ENCODE data around the gene MCCC1. TPM values are rescaled to one million over a fixed set of nuclear protein-coding genes. Genes with fewer than 3 reads are reported as not detected.
A peak's percentile ranks its signal among the peaks of the same experiment; 100 is the strongest.

The MCCC1 gene
- total and polyA plus RNA-seq, 11 donors: 32.8 to 58.4 (median 47.5) TPM

- no peak for DNase-seq
- intact Hi-C loops (cut with DNase I): no loop called here
- Histone ChIP-seq H3K9me3 (no peaks in the 10 kb centered on the region), H3K27me3 (no peaks in the 10 kb centered on the region), H3K4me1 (peaks cover 0 to 25% (median 12%) of the 10 kb centered on the region in 12 donors), H3K27ac (peak overlapping the region in 7 of 12 donors; percentile 55 to 92 (median 85)), H3K4me3 (no peak overlapping the region), H3K36me3 (no peaks in the 10 kb centered on the region)
- ATAC-seq: no peak
- TF ChIP-seq CTCF (IDR thresholded peaks at IDR 0.05) (no peak), POLR2A (IDR thresholded peaks at IDR 0.05) (no peak)
- 61 to 87% (median 74%) methylated on average over 5 to 6 of the region's 6 CpGs for WGBS, 4 donors
Observed at GRCh38 chr3:183100376-183100775, 1.1 kb upstream of the MCCC1 start.

GRCh38 chr3:183099838-183100204 is 525 bp upstream of the MCCC1 start:
- intact Hi-C loops (cut with DNase I): loop anchor here in 1 of 10 donors (10.0 kb wide), 1 partner anchor 535 kb away; the partner anchor contains the start of gene KLHL24
- DNase-seq (no peak), ATAC-seq (no peak)
- Histone ChIP-seq H3K9me3 (no peaks in the 10 kb centered on the region), H3K36me3 (no peaks in the 10 kb centered on the region), H3K4me1 (peaks cover 0 to 25% (median 13%) of the 10 kb centered on the region in 12 donors), H3K4me3 (peak overlapping the region in 11 of 12 donors; percentile 73 to 98 (median 88)), H3K27ac (peak overlapping the region in 11 of 12 donors; percentile 55 to 92 (median 85)), H3K27me3 (no peaks in the 10 kb centered on the region)
- no peak for TF ChIP-seq CTCF (IDR thresholded peaks at IDR 0.05)
- TF ChIP-seq POLR2A (IDR thresholded peaks at IDR 0.05): no peak
- 0 to 2% (median 1%) methylated on average over 1 of the region's 1 CpG for WGBS, 4 donors

GRCh38 chr3:183098536-183099025 is 715 bp downstream of the MCCC1 start:
- Histone ChIP-seq H3K4me3 (peak overlapping the region; percentile 71 to 98 (median 86)), H3K9me3 (no peaks in the 10 kb centered on the region), H3K36me3 (peaks cover 0 to 7% (median 2%) of the 10 kb centered on the region in 9 donors), H3K27ac (peak overlapping the region; percentile 69 to 92 (median 86)), H3K27me3 (no peaks in the 10 kb centered on the region), H3K4me1 (peaks cover 0 to 25% (median 13%) of the 10 kb centered on the region in 12 donors)
- DNase-seq (no peak), ATAC-seq (no peak)
- WGBS, 4 donors: 5 to 10% (median 8%) methylated on average over 8 of the region's 8 CpGs
- TF ChIP-seq POLR2A (IDR thresholded peaks at IDR 0.05): no peak
- intact Hi-C loops (cut with DNase I): loop anchor here in 1 of 10 donors (10.0 kb wide), 1 partner anchor 536 kb away; the partner anchor contains the start of gene KLHL24

- TF ChIP-seq CTCF (IDR thresholded peaks at IDR 0.05): no peak
- no peak for TF ChIP-seq POLR2A (IDR thresholded peaks at IDR 0.05)
- peaks cover 0 to 19% (median 9%) of the 10 kb centered on the region in 12 donors for H3K4me1 ChIP-seq
- H3K36me3 ChIP-seq: peaks cover 0 to 41% (median 33%) of the 10 kb centered on the region in 9 donors
- no peaks in the 10 kb centered on the region for H3K9me3 ChIP-seq
- no peak for DNase-seq
- WGBS, 4 donors: 81 to 92% (median 87%) methylated on average over 4 of the region's 4 CpGs
- no peak overlapping the region for H3K4me3 ChIP-seq
- intact Hi-C loops (cut with DNase I): loop anchor here in 1 of 10 donors (10.0 kb wide), 1 partner anchor 540 kb away; the partner anchor contains the start of gene KLHL24
- no peak for ATAC-seq
- no peak overlapping the region for H3K27ac ChIP-seq
- no peaks in the 10 kb centered on the region for H3K27me3 ChIP-seq
Observed at GRCh38 chr3:183094711-183095110, 4.6 kb downstream of the MCCC1 start.
